PC-9 (cell line): ENCODE results near the gene OR8G1. TPM values are rescaled to one million over a fixed set of nuclear protein-coding genes. Genes with fewer than 3 reads are reported as not detected.
A peak's percentile ranks its signal among the peaks of the same experiment; 100 is the strongest.

Experiments
- BruUV-seq: library from RNA; stranded (reverse); fragments of 400-500 nt; replicated peaks from 2 replicates; lab custom pipeline; 2021; lab: Mats Ljungman, UMichigan
- CTCF ChIA-PET: fragments of 300-600 bp; sonication (Branson Sonifier 250); formaldehyde crosslinking; loops from one replicate; lab custom pipeline; 2022; ENCODE audit warnings: antibody characterized with exemption; lab: Charles Lee
- POLR2A ChIA-PET: fragments of 300-600 bp; sonication (Branson Sonifier 250); formaldehyde crosslinking; loops from one replicate; lab custom pipeline; 2022; ENCODE audit warnings: antibody characterized with exemption; ENCODE audit not compliant: unreplicated experiment; lab: Charles Lee
- DNase-seq, 2 experiments: peaks; one replicate each; pipeline versions ENCODE4 v3.0.0 to v3.0.0-alpha.2; 2015 to 2022; ENCODE audit warnings: mixed read lengths in 1 of 2
- H2AFZ ChIP-seq: fragments of 200-600 bp; sonication (generic); 2 replicates; pipeline ENCODE4 v1.8.1; 2017; ENCODE audit warnings: antibody characterized with exemption
- H3F3A ChIP-seq: fragments of 200-600 bp; sonication (generic); 2 replicates; pipeline ENCODE4 v1.8.1; 2017; ENCODE audit warnings: antibody characterized with exemption, mild to moderate bottlenecking, low read depth; ENCODE audit not compliant: insufficient read depth
- H3K27ac ChIP-seq: fragments of 200-600 bp; sonication (generic); 2 replicates; pipeline ENCODE4 v1.6.1; 2016; ENCODE audit warnings: mixed run types
- H3K27me3 ChIP-seq: fragments of 200-600 bp; sonication (generic); 2 replicates; pipeline ENCODE4 v1.6.1; 2016; ENCODE audit warnings: low read depth, mixed run types; ENCODE audit not compliant: insufficient read depth
- H3K36me3 ChIP-seq: fragments of 200-600 bp; sonication (generic); 2 replicates; pipeline ENCODE4 v1.6.1; 2016; ENCODE audit warnings: low read depth, mixed run types
- H3K4me1 ChIP-seq: fragments of 200-600 bp; sonication (generic); replicated peaks from 2 replicates; pipeline ENCODE4 v1.6.1; 2016; ENCODE audit warnings: mixed run types; ENCODE audit not compliant: insufficient read depth
- H3K4me2 ChIP-seq: fragments of 200-600 bp; sonication (generic); 2 replicates; pipeline ENCODE4 v1.6.1; 2017; ENCODE audit warnings: mixed run types
- H3K4me3 ChIP-seq: fragments of 200-600 bp; sonication (generic); 2 replicates; pipeline ENCODE4 v1.6.1; 2016; ENCODE audit warnings: mixed run types
- H3K79me2 ChIP-seq: fragments of 200-600 bp; sonication (generic); 2 replicates; pipeline ENCODE4 v1.6.1; 2017; ENCODE audit warnings: low read depth, mixed run types
- H3K9me2 ChIP-seq: fragments of 200-600 bp; sonication (generic); 2 replicates; pipeline ENCODE4 v1.8.1; 2017; ENCODE audit warnings: mild to moderate bottlenecking; ENCODE audit not compliant: insufficient read depth
- H3K9me3 ChIP-seq: fragments of 200-600 bp; sonication (generic); 2 replicates; pipeline ENCODE4 v1.8.1; 2016; ENCODE audit warnings: low read depth; ENCODE audit not compliant: insufficient read depth
- H4K20me1 ChIP-seq: fragments of 200-600 bp; sonication (generic); 2 replicates; pipeline ENCODE4 v1.8.1; 2017; ENCODE audit not compliant: insufficient read depth
- CTCF ChIP-seq: fragments of 200-600 bp; sonication (generic); conservative IDR thresholded peaks from 2 replicates; pipeline ENCODE4 v1.6.1; 2017; ENCODE audit warnings: mixed run types, antibody characterized with exemption, mild to moderate bottlenecking, moderate library complexity
- EZH2 ChIP-seq: fragments of 200-600 bp; sonication (generic); IDR thresholded peaks from 2 replicates; pipeline ENCODE4 v1.8.0; 2017; ENCODE audit warnings: antibody characterized with exemption, low read depth
- intact Hi-C: fragments of 100-400 bp; cut with micrococcal nuclease; formaldehyde crosslinking; loops from one replicate; pipeline ENCODE4 v1.10.0; 2022; ENCODE audit not compliant: unreplicated experiment
- total RNA-seq: library from RNA; stranded (reverse); gene quantifications from 2 replicates; pipeline ENCODE4 v1.2.3, GENCODE V29; 2021

Gene OR8G1
- total RNA-seq, 1 experiment from 2014 or later = not detected

GRCh38 chr11:124195189-124195734, 45.6 kb upstream of the OR8G1 start:
- no peak overlapping the region for H3K4me2 ChIP-seq
- CTCF ChIA-PET = interaction anchor here (0.6 to 1.3 kb wide), 2 partner anchors 124 to 1435 kb away, joined by 3 to 4 read pairs; no protein-coding TSS in a partner anchor
- intact Hi-C loops = loop anchor here (1.0 kb wide), 1 partner anchor 124 kb away; no protein-coding TSS in a partner anchor

GRCh38 chr11:124197999-124198398, 42.9 kb upstream of the OR8G1 start:
- Histone ChIP-seq H2AFZ (no peak overlapping the region), H3K9me3 (no peaks in the 10 kb centered on the region), H3F3A (no peaks in the 10 kb centered on the region), H3K27me3 (0 out of 2 replicates have a peak, but pooled peaks cover 7% of the 10 kb centered on the region), H3K4me3 (no peak overlapping the region), H3K4me2 (no peak overlapping the region), H3K27ac (no peak overlapping the region), H3K36me3 (no peaks in the 10 kb centered on the region), H3K79me2 (no peaks in the 10 kb centered on the region), H3K4me1 (no peaks in the 10 kb centered on the region), H4K20me1 (no peaks in the 10 kb centered on the region), H3K9me2 (no peaks in the 10 kb centered on the region)
- intact Hi-C loops = no loop called here
- no peak for DNase-seq
- CTCF ChIA-PET = no interaction called here
- BruUV-seq = no TSS peak
- no peak for TF ChIP-seq EZH2
- TF ChIP-seq CTCF = no peak
- POLR2A ChIA-PET = no interaction called here

More at GRCh38 chr11:124195189-124195734, 45.6 kb upstream of the OR8G1 start:
- Histone ChIP-seq H3K9me3 (no peaks in the 10 kb centered on the region), H3F3A (no peaks in the 10 kb centered on the region), H2AFZ (no peak overlapping the region), H3K4me3 (no peak overlapping the region), H3K36me3 (no peaks in the 10 kb centered on the region), H4K20me1 (no peaks in the 10 kb centered on the region), H3K27ac (no peak overlapping the region), H3K27me3 (0 out of 2 replicates have a peak, but pooled peaks cover 6% of the 10 kb centered on the region), H3K9me2 (no peaks in the 10 kb centered on the region), H3K4me1 (no peaks in the 10 kb centered on the region), H3K79me2 (no peaks in the 10 kb centered on the region)
- BruUV-seq = no TSS peak
- POLR2A ChIA-PET = no interaction called here
- TF ChIP-seq CTCF = peak; percentile 72
- TF ChIP-seq EZH2 = no peak
- DNase-seq = peak; percentile 12 to 49

- Histone ChIP-seq H3K79me2 (no peaks in the 10 kb centered on the region), H3K9me3 (no peaks in the 10 kb centered on the region), H3F3A (no peaks in the 10 kb centered on the region), H4K20me1 (no peaks in the 10 kb centered on the region), H3K9me2 (no peaks in the 10 kb centered on the region), H2AFZ (no peak overlapping the region), H3K27ac (no peak overlapping the region), H3K4me3 (no peak overlapping the region), H3K36me3 (no peaks in the 10 kb centered on the region), H3K4me1 (no peaks in the 10 kb centered on the region), H3K4me2 (no peak overlapping the region), H3K27me3 (0 out of 2 replicates have a peak, but pooled peaks cover 7% of the 10 kb centered on the region)
- POLR2A ChIA-PET = no interaction called here
- BruUV-seq = no TSS peak
- DNase-seq = no peak
- CTCF ChIA-PET = no interaction called here
- TF ChIP-seq EZH2 (no peak), CTCF (no peak)
- intact Hi-C loops = no loop called here
Observed at GRCh38 chr11:124198897-124199296, 42.0 kb upstream of the OR8G1 start.
